NCI-H510A (cell line): ENCODE data around the gene CPNE2.

Experiments
- DNase-seq: peaks from one replicate; lab custom pipeline; 2025; lab: John Stamatoyannopoulos, UW

Gene CPNE2

GRCh38 chr16:57144027-57144426 is 51.6 kb downstream of the CPNE2 start:
- no peak for DNase-seq

GRCh38 chr16:57145046-57146021 is 53.0 kb downstream of the CPNE2 start:
- no peak for DNase-seq

- no peak for DNase-seq
Measured at GRCh38 chr16:57146040-57146647, 53.8 kb downstream of the CPNE2 start.

GRCh38 chr16:57146735-57147134 is 54.4 kb downstream of the CPNE2 start:
- no peak for DNase-seq

- DNase-seq: no peak
Measured at GRCh38 chr16:57147381-57148221, 55.2 kb downstream of the CPNE2 start.

DNA sequence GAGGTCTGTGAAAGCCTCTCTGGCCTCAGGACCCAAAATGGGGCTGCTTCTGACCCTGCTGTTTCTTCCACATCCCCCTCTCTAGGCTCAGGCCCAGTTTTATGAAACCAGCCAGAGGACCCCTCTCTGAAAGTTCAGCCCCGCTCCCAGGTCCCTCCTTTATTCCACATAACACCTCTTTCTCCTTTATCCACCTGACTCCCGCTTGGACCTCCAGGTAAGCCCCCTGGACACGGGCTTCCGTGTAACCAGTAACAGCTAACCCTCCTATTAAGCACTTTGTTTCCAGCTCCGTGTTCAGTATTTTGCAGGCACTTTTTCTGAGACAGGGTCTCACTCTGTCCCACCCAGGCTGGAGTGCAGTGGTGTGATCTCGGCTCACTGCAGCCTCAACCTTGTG is 56.1 kb downstream of the CPNE2 start:
- DNase-seq: no peak

DNA sequence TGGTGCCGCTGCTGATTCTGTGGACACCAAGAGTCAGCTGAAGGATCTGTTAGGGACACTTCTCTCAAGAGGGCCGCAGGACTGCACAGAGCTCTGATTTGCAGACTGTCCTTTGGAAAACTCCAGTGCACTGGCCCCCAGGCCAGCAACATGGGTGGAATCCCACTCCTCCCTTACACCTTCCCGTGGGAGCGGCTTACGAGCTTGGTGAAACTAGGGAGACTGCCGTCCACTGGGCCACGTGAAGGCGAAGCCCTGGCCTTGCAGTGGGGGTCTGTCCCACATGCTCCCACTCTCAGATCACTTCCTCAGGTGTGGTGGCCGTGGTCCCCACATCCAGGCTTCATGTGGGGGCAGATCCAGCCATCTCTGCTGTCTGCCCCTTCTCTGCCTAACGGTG is 57.0 kb downstream of the CPNE2 start:
- DNase-seq: no peak

- no peak for DNase-seq
Measured at GRCh38 chr16:57150682-57151330, 58.4 kb downstream of the CPNE2 start.

DNA sequence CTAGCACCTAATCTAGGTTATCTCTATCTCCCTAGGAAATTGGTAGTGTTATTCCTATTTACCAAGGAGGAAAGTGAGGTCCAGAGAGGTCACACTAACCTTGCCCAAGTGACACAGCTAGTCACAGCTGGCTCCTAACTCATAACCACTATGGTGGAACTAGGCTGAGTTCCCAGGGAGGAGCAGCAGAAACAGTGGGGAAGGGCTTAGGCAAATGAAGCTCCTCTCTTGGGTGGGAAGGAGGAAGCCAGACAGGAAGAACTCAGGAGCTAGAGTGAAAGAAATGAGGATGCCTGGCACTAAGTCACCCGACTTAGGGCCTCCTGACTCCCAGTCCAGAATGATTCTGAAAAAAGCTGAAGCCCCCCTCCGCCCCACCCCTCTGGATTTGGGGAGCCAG is 59.0 kb downstream of the CPNE2 start:
- DNase-seq: no peak

DNA sequence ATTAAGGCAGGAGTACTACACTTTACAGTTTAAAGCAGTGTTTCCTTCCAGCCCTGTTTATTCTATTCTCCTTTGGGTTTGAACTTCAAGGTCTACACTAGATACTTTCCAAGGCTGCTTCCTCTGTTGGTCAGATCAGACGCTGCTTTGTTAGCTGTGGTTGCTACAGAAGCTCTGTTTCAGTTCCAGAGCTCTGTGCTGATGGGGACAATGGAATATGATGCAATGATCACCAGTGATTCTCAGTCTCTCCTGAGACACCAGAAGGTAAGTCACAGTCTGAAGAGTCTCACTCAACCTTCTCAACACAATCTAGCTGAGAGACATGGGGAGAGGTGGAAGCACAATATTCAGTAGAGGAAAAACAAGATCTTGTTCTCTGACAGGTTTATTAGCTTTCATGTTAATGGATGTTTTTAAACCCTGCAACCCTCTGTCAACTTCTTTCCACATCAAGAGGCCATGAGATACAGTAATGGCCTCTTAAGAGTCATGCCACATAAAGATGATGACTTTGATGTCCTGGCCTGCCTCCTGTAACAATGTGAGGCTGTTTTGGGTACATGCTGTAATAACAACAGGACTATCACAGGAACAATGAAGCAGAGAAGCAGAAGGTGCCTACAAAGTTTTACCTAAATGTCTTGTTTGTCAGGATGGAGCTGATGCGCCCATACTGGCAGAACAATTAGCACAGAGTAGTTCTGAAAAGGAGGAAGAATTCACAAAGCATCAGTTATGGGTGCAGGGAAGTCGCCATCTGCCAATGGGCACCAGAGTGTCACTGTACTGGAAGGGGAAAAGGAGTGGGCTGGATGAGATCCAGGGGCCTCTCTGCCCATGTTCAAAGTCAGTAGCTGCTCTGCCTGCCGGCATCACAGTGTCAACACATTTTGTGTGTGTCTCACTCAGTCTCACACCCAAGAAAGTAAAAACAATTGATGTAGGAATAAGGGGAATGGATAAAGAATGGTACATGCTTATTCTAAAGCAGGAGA is 60.0 kb downstream of the CPNE2 start:
- no peak for DNase-seq

DNA sequence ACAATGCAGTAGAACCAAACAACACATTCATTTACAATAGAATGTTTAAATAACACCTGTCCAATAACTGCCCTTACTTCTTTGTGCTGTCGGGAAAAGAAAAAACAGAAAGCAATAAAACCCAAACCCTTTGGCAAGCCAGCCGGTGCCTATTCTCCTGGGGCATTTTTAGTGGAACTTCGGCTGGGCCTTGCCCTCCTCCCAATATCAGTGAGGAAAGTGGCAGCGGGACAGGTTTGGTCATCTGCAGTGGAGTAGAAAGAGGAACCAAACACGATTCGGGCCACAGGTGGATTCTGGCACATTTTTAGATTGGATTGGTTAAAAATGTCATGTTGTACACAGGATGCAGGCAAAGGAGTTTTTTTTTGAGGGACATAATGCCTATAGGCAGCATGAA is 61.5 kb downstream of the CPNE2 start:
- DNase-seq: no peak

GRCh38 chr16:57155702-57156350 is 63.4 kb downstream of the CPNE2 start:
- no peak for DNase-seq

DNA sequence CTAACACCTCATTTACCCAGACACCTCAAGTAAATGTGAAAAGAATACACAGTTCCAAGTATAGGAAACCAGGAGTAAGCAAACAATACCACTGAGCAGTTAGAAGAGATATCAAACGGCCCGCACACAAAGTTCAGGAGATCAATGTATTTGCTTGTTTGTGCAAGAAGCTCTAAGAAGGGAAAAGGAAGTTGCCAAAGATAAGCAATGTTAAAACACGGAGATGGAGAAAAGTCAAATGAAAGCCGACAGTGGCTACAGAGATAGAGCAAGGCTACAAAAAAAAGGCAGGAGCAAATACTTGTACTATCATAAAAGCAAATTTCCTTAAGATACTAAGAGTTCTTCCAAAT is 63.9 kb downstream of the CPNE2 start:
- no peak for DNase-seq

DNA sequence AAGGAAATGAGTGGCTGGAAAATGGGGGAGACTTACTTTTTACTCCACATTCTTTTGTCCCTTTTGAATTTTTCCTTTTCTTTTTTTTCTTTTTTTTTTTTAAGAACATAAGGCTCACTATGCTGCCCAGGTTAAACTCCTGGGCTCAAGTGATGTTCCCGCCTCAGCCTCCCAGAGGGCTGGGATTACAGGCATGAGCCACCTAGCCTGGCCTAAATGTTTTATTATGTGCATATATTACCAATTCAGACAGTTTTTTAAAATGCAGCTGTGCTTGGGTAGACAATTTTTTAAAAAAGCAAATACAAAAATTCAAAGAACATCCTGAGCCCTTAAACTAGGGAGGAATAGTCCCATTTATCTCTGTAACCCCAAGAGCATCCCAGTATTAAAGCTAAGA is 65.2 kb downstream of the CPNE2 start:
- DNase-seq: no peak

DNA sequence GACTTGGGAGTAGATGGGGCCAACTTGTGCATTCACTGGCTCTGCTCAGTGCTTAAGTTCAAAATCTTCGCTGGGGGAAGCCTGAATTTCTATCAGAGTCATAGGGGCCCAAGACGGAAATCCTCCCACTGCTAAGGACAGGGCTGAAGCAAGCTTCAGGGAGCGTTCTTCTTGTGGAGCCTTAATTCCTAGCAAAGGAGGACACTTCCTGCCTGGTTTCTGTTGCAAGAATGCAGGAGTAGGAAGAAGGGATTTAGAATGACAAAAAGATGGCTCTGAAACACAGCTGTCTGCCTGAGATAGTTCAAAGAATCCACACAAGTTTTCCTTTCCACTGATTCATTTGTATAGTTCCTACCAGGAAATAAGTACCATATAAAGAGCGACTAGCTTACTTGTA is 67.1 kb downstream of the CPNE2 start:
- no peak for DNase-seq

GRCh38 chr16:57163842-57164241 is 71.5 kb downstream of the CPNE2 start:
- no peak for DNase-seq

GRCh38 chr16:57165483-57165882 is 73.1 kb downstream of the CPNE2 start:
- no peak for DNase-seq

- no peak for DNase-seq
Measured at GRCh38 chr16:57165938-57166337, 73.6 kb downstream of the CPNE2 start.

- DNase-seq: no peak
Measured at GRCh38 chr16:57166451-57166850, 74.1 kb downstream of the CPNE2 start.

- DNase-seq: no peak
Measured at GRCh38 chr16:57166951-57167350, 74.6 kb downstream of the CPNE2 start.
